NCI-H128 (cell line): ENCODE data around the gene LYZL1.
"Not testable (repeated sequence)": the region's sequence is repeated elsewhere in the genome, so short reads cannot be mapped to it uniquely, and the experiment has no call there.

Experiments
- DNase-seq: peaks from one replicate; lab custom pipeline; 2025; ENCODE audit not compliant: unreplicated experiment; lab: John Stamatoyannopoulos, UW

The LYZL1 gene

GRCh38 chr10:29288906-29289305 lies at the start of gene LYZL1:
TSS of gene LYZL1 (plus strand) at chr10:29289070. CDS start at chr10:29291868, 2,798 bp downstream.
- DNase-seq: not testable (repeated sequence)

- DNase-seq: no peak
Observed at GRCh38 chr10:29239569-29240472, 49.0 kb upstream of the LYZL1 start.

DNA sequence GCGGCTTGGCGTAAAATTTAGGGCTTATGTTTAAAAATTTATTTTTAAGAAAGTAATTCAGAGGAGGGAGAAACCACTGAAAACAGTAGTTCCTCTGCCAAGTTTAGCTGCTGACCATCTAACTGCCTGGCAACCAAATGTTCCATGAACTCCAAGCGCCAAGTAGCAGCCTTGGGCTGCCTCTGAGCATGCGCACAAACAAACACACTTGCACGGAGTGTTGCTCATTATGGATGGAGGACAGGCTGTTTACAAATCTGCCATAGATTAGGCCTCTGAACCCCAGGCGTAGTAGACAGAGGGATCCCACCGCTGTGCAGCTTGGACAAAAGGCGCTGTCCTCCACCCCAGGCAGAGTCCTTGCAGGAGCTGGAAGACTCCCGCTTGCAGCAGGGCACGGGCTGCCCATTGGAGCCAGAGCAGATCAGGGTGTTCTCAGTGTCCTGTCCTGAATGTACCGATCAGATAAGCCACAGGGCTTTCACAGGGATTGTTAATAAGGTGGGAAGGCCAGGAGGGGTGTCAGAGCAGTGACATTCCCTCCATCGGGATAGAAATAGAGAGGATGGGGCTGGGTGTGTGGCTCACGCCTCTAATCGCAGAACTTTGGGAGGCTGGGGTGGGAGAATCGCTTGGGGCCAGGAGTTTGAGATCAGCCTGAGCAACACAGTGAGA lies 47.7 kb upstream of the LYZL1 start:
- no peak for DNase-seq

- no peak for DNase-seq
Observed at GRCh38 chr10:29241925-29242324, 46.9 kb upstream of the LYZL1 start.

DNA sequence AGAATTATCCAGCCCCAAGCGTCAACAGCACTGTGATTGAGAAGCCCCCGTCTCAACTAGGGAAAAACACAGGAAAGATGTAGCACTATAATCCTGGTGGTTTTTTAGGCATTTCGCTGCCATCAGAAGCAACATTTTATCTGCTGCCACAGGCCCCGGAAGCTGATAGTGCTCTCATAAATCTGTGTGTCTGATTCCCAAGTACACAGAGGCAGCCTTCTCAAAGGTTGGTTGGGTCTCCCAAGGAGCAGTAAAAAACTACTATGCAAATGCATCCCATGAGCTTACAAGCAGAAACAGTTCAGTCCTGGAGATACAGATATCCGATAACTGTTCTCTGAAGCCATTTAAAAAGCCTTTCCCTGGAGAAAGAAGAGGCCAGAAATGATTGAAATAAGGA lies 45.8 kb upstream of the LYZL1 start:
- DNase-seq: no peak

GRCh38 chr10:29243750-29244149 lies 45.1 kb upstream of the LYZL1 start:
- no peak for DNase-seq

- DNase-seq: no peak
Observed at GRCh38 chr10:29244978-29245377, 43.9 kb upstream of the LYZL1 start.

DNA sequence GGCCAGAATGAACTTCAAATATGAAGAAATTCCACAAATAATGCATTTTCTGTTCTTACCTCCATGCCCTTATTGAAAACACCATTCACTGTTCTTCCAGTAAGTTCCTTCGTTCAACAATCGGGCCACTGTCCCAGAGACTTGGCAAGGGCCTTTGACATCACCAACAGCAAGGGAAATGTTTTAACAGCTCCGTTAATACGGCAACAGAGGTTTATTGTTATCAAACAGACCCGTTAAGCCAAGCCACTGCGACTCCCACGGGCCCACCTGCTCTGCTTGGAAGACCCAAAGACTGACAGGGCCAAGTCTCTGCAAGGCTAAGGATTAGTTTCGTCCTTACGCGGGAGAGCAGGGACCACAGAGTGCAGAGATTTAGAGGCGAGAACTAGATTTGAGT lies 43.4 kb upstream of the LYZL1 start:
- DNase-seq: no peak

DNA sequence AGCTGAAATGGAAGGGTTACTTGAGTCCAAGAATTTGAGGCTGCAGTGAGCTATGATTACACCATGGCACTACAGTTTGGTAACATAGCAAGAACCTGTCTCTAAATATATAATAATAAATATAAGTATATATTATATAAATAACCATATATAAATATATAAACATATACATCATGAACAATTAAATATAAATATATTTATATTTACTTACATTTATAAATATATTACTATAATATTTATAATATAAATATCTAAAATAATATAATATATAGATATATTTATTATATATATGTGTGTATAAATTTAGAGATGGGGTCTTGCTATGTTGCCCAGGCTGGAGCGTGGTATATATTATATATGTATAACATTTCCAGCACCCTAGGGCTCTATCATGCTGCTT lies 42.4 kb upstream of the LYZL1 start:
- DNase-seq: no peak

DNA sequence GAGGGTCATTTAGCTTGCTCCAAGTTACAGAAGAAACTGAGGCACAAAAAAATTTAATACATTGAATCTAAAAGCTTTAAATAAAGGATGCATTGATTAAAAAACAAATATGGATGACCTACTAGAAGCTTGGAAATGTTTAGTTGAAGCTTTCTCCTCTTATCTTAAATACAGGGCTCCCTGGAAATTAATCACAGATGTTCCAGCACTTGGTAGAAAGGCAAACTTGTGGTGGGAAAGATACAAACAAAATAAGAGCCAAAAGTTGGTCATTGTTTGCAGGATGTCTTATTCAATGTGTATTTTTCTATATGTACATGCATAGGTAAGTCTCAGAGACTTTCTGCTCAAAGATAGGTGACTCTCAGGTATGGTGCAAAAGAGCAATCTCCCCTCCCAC lies 40.7 kb upstream of the LYZL1 start:
- DNase-seq: no peak

DNA sequence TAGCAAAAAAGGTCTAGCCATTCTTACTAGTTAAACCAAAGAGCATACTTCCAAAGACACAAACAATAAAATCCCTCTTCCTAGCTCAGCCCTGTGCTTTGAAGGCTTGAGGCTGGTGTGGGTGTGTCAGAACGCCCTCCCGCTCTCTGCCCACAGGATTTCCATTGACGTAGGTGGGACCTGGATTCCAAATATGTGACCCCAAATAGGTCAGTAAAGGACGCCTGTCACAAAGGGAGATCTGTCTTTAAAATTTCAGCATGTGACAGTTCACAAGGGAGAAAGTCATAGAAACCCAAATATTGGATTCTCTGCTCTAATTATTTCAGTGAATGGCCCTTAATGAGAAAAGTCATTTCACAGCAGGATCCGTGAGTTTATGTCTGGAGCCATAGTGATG lies 39.9 kb upstream of the LYZL1 start:
- no peak for DNase-seq

- no peak for DNase-seq
Observed at GRCh38 chr10:29250066-29250465, 38.8 kb upstream of the LYZL1 start.

GRCh38 chr10:29252811-29253689 lies 35.8 kb upstream of the LYZL1 start:
- no peak for DNase-seq

DNA sequence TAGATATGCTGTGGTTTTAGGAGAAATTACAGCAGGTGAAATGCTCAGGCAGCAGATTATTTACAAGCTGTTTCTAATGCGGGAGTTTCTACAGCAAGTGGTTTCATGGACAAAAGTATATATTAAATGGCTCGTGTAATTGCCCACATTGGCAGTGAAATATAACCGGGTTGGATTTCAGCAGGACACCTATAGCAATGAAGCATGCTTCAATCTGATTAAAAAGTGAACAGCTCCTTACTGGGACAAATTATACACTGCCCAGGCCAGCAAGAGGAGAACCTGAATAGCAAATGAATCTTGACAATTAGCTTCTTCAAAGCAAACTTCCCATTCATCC lies 35.2 kb upstream of the LYZL1 start:
- DNase-seq: no peak

- no peak for DNase-seq
Observed at GRCh38 chr10:29254123-29255046, 34.5 kb upstream of the LYZL1 start.

GRCh38 chr10:29255104-29255503 lies 33.8 kb upstream of the LYZL1 start:
- no peak for DNase-seq

DNA sequence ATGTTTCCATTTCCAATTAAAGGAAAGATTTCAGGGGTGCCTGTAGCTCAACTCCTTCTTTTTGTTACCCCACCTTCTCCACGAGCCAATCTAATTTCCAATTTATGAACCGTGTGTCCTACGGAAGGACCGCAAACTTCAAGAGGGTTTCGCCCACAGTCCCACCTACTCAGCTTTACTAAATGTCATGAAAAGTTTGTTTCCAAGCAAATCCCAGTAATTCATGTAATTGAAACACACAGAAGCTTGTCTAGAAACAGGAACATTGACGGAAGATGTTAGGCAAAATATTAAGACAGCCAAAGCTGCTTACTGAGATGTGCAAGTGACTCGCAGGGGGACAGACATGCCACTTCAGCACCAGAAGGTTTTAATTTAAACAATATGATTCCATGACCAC lies 32.9 kb upstream of the LYZL1 start:
- DNase-seq: no peak

DNA sequence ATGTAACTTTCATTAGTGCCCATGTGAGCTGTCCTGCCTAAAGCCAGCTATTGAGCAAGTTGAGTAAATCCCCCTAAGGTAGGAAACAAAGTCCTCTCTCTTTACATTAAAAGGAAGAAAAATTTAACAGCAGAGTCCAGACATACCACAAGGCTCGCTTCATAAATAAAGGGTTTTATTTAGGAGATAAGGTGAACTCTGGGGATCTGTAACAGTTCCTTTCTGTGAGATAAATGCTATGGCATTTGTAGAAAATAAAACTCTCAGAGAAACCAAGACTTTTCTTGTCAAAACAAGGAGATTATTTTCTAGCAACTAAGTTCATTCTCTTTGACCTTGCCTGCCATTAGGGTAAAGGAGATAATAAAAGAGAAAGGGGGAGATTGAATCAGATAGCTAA lies 32.3 kb upstream of the LYZL1 start:
- DNase-seq: no peak

DNA sequence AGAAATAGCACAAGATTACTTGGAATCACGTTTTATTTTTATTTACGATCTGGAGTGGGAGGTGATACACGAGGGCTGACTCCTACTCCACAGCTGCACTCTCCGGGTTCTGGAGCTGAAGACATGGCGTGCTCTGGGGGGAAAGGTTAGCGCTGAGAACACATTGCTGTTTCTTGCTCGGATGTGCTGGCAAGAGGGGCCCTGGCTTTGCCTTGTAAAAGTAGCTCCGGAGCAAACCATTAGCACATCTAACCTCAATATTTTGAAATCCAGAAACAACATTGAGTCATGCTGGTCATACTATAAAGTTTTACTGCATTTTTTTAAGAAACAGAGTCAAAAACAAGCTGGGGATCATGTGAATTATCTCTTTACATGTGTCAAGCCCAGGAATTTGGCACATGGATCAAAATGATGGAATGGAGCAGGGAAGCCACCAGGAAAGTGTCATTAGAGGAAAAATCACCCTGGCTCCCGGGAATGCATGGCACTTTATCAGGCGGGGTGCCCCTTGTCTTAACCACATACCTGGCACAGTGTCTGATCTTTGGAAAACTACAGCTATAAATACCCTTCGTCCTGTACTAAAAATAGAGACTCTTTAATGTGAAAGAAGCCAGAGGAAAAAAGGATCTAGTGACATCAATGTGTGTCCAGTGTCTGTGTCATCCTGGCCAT lies 31.6 kb upstream of the LYZL1 start:
- no peak for DNase-seq

- no peak for DNase-seq
Observed at GRCh38 chr10:29257784-29258135, 31.1 kb upstream of the LYZL1 start.
